GM08714 (cell line): ENCODE data around the gene ZNF528.

Experiments used
- H3K4me3 ChIP-seq: fragments of 200-500 bp; sonication (Bioruptor generic); 2 replicates; pipeline ENCODE4 v1.5.1; 2014; ENCODE audit warnings: mild to moderate bottlenecking, low read length, inconsistent platforms
- ZNF274 ChIP-seq: IDR thresholded peaks from 2 replicates; pipeline ENCODE4 v1.6.1; 2012; ENCODE audit warnings: mild to moderate bottlenecking, low read depth, low read length

The ZNF528 gene

GRCh38 chr19:52464798-52465470 is 67.3 kb downstream of the ZNF528 start:
- no peak for TF ChIP-seq ZNF274
- no peak overlapping the region for H3K4me3 ChIP-seq
